Measurements from ENCODE around the gene CFDP1.

CFDP1 gene

GRCh38 chr16:75305364-75306098 is 127.8 kb downstream of the CFDP1 start:
- no peak for TF ChIP-seq CTCF (IDR thresholded peaks at IDR 0.05; ENCODE audit: borderline replicate concordance, control extremely low read depth, extremely low read depth, insufficient read depth, missing control alignments)
- in situ Hi-C loops (cut with MboI; ENCODE audit: low sequenced_read_pairs, unreplicated experiment) = no loop called here
- peak; percentile 49 for DNase-seq (ENCODE audit: low spot score)

DNA sequence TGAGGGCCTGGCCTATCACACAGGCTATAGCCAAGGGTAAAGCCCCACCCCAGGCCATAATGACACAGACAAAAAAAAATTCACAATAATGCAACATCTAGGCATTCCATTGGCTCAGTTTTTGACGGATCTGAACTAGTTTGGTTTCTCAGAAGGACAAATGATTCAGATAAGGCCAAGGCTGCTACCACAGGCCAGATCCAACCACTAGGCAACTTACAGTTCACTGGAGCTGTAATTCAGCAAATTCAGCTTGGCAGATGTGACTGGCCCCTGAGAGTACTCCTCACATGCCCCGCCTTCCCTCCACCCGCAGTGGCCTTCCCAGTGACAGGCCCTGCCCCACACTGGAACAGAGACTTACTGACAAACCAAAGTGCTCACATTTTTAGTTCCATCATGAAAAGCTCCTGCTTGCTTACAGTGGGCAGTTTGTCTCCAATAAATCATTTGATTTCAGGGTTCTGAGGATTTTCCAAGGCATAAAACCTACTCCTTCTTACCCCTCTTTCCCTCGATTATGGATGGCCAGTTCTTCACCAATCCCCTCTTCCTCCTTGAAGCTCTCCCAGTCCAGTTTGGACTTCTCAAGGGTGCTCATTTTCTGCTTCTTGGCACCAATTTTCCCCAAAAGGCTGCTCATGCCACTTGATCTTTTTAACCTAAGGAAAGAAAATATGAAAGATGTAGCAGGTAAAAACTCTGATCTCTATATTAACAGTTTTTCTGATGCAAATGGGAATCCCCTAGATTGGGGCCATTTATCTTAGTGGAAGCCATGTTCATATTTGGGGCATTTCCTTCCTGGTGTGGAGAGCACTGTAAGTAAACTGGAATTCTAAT is 128.6 kb downstream of the CFDP1 start:
- in situ Hi-C loops (cut with MboI; ENCODE audit: low sequenced_read_pairs, unreplicated experiment) = no loop called here
- DNase-seq (ENCODE audit: low spot score) = no peak
- TF ChIP-seq CTCF (IDR thresholded peaks at IDR 0.05; ENCODE audit: borderline replicate concordance, control extremely low read depth, extremely low read depth, insufficient read depth, missing control alignments) = no peak

GRCh38 chr16:75301804-75302203 is 131.5 kb downstream of the CFDP1 start:
- no peak for DNase-seq (ENCODE audit: low spot score)
- TF ChIP-seq CTCF (IDR thresholded peaks at IDR 0.05; ENCODE audit: borderline replicate concordance, control extremely low read depth, extremely low read depth, insufficient read depth, missing control alignments) = no peak
- in situ Hi-C loops (cut with MboI; ENCODE audit: low sequenced_read_pairs, unreplicated experiment) = no loop called here

- no peak for TF ChIP-seq CTCF (IDR thresholded peaks at IDR 0.05; ENCODE audit: borderline replicate concordance, control extremely low read depth, extremely low read depth, insufficient read depth, missing control alignments)
- in situ Hi-C loops (cut with MboI; ENCODE audit: low sequenced_read_pairs, unreplicated experiment) = no loop called here
- DNase-seq (ENCODE audit: low spot score) = no peak
Measured at GRCh38 chr16:75298267-75298666, 135.0 kb downstream of the CFDP1 start.

DNA sequence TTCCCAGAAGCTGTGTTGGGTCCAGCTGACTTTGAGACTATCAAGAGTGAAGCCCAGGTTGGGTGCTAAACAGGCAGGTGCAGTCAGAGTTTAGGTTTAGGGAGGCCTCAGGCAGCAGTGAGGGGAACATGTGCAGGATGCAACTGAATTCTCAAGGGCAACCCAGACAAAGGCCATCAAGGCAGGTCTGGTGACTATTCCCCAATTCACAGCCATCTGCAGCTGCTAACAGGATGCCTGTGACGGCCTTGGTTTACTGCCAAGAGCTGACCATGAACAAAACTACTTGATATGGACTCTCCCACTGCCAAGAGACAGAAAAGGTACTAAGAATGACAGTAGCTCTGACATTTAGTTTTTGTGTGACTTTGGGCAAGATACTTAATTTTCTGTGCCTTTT is 136.7 kb downstream of the CFDP1 start:
- no peak for DNase-seq (ENCODE audit: low spot score)
- TF ChIP-seq CTCF (IDR thresholded peaks at IDR 0.05; ENCODE audit: borderline replicate concordance, control extremely low read depth, extremely low read depth, insufficient read depth, missing control alignments) = no peak
- in situ Hi-C loops (cut with MboI; ENCODE audit: low sequenced_read_pairs, unreplicated experiment) = no loop called here

GRCh38 chr16:75294773-75295459 is 138.4 kb downstream of the CFDP1 start:
- TF ChIP-seq CTCF (IDR thresholded peaks at IDR 0.05; ENCODE audit: borderline replicate concordance, control extremely low read depth, extremely low read depth, insufficient read depth, missing control alignments) = no peak
- no peak for DNase-seq (ENCODE audit: low spot score)
- in situ Hi-C loops (cut with MboI; ENCODE audit: low sequenced_read_pairs, unreplicated experiment) = no loop called here
